Muscle of back (tissue), 11 donors: ENCODE measurements around the gene SERPINB7. TPM values are rescaled to one million over a fixed set of nuclear protein-coding genes. Genes with fewer than 3 reads are reported as not detected.

Experiments used
- DNase-seq, 3 donors: peaks; one replicate each; pipeline versions ENCODE4 v3.0.0 to v3.0.0-alpha.2; 2013
- polyA plus RNA-seq, 10 donors: library from polyadenylated mRNA; unstranded; fragments of 120-200 nt; gene quantifications; one replicate each; pipeline ENCODE4 v1.2.1, GENCODE V29; 2013; ENCODE audit not compliant: insufficient read length in 10 of 10

Gene SERPINB7
- polyA plus RNA-seq, 10 donors: 2.1 to 7.3 TPM; not detected in 8

- no peak for DNase-seq
Observed at GRCh38 chr18:63787673-63788072, 12.5 kb downstream of the SERPINB7 start.

- peak in 1 of 3 donors; percentile 69 for DNase-seq
Observed at GRCh38 chr18:63788447-63789096, 13.4 kb downstream of the SERPINB7 start.

GRCh38 chr18:63789327-63789726 lies 14.1 kb downstream of the SERPINB7 start:
- no peak for DNase-seq

GRCh38 chr18:63795606-63796005 lies 20.4 kb downstream of the SERPINB7 start:
- no peak for DNase-seq

- no peak for DNase-seq
Observed at GRCh38 chr18:63799189-63799588, 24.0 kb downstream of the SERPINB7 start.

- DNase-seq: no peak
Observed at GRCh38 chr18:63801343-63801742, 26.1 kb downstream of the SERPINB7 start.

GRCh38 chr18:63808125-63808524 lies 32.9 kb downstream of the SERPINB7 start:
- no peak for DNase-seq

- peak; percentile 11 to 77 (median 52) for DNase-seq
Observed at GRCh38 chr18:63817441-63818051, 42.3 kb downstream of the SERPINB7 start.

- DNase-seq: no peak
Observed at GRCh38 chr18:63818212-63818611, 43.0 kb downstream of the SERPINB7 start.

- peak in 1 of 3 donors; percentile 28 for DNase-seq
Observed at GRCh38 chr18:63819786-63820185, 44.6 kb downstream of the SERPINB7 start.

- DNase-seq: no peak
Observed at GRCh38 chr18:63820694-63821093, 45.5 kb downstream of the SERPINB7 start.

- DNase-seq: peak in 1 of 3 donors; percentile 48
Observed at GRCh38 chr18:63823516-63824219, 48.5 kb downstream of the SERPINB7 start.

GRCh38 chr18:63824220-63824525 lies 49.0 kb downstream of the SERPINB7 start:
- DNase-seq: no peak

GRCh38 chr18:63828120-63828519 lies 52.9 kb downstream of the SERPINB7 start:
- DNase-seq: no peak

- peak in 1 of 3 donors; percentile 14 for DNase-seq
Observed at GRCh38 chr18:63828656-63829055, 53.4 kb downstream of the SERPINB7 start.

GRCh38 chr18:63829886-63830285 lies 54.7 kb downstream of the SERPINB7 start:
- no peak for DNase-seq

- peak in 1 of 3 donors; percentile 33 for DNase-seq
Observed at GRCh38 chr18:63831080-63831788, 56.0 kb downstream of the SERPINB7 start.

GRCh38 chr18:63832470-63832869 lies 57.3 kb downstream of the SERPINB7 start:
- peak in 1 of 3 donors; percentile 80 for DNase-seq

GRCh38 chr18:63834471-63835113 lies 59.4 kb downstream of the SERPINB7 start:
- DNase-seq: no peak

GRCh38 chr18:63836456-63836855 lies 61.2 kb downstream of the SERPINB7 start:
- no peak for DNase-seq

- DNase-seq: no peak
Observed at GRCh38 chr18:63837590-63837989, 62.4 kb downstream of the SERPINB7 start.

- no peak for DNase-seq
Observed at GRCh38 chr18:63843008-63843407, 67.8 kb downstream of the SERPINB7 start.
